GM23338 (cell line): ENCODE results near the gene SCN3B. TPM values are rescaled to one million over a fixed set of nuclear protein-coding genes. Genes with fewer than 3 reads are reported as not detected.

Source experiments
- ATAC-seq: fragments of 200-7000 bp; cut with Tn5 transposase; 3 replicates; pipeline ENCODE4 v1.9.1; 2020
- DNase-seq: peaks from one replicate; pipeline ENCODE4 v3.0.0-alpha.2; 2015; ENCODE audit warnings: low spot score
- H2AFZ ChIP-seq: fragments of 200-600 bp; sonication (generic); 2 replicates; pipeline ENCODE4 v1.8.0; 2016; ENCODE audit warnings: antibody characterized with exemption, mild to moderate bottlenecking, moderate library complexity
- H3F3A ChIP-seq: fragments of 200-600 bp; sonication (generic); replicated peaks from 2 replicates; pipeline ENCODE4 v1.8.0; 2017; ENCODE audit warnings: antibody characterized with exemption, mixed run types, low read depth
- H3K27ac ChIP-seq: fragments of 200-600 bp; sonication (generic); 2 replicates; pipeline ENCODE4 v1.6.1; 2016; ENCODE audit warnings: low read depth
- H3K27me3 ChIP-seq: fragments of 200-600 bp; sonication (generic); 2 replicates; pipeline ENCODE4 v1.8.0; 2016; ENCODE audit warnings: mild to moderate bottlenecking, mixed run types, moderate library complexity; ENCODE audit not compliant: insufficient read depth
- H3K36me3 ChIP-seq: fragments of 200-600 bp; sonication (generic); 2 replicates; pipeline ENCODE4 v1.8.0; 2016; ENCODE audit warnings: mild to moderate bottlenecking; ENCODE audit not compliant: insufficient read depth
- H3K4me1 ChIP-seq: fragments of 200-600 bp; sonication (generic); 2 replicates; pipeline ENCODE4 v1.8.0; 2016; ENCODE audit warnings: mild to moderate bottlenecking, moderate library complexity; ENCODE audit not compliant: insufficient read depth
- H3K4me2 ChIP-seq: fragments of 200-600 bp; sonication (generic); 2 replicates; pipeline ENCODE4 v1.7.1; 2017; ENCODE audit warnings: mixed run types
- H3K4me3 ChIP-seq: fragments of 200-600 bp; sonication (generic); 2 replicates; pipeline ENCODE4 v1.6.1; 2016; ENCODE audit warnings: mixed run types
- H3K79me2 ChIP-seq: fragments of 200-600 bp; sonication (generic); replicated peaks from 2 replicates; pipeline ENCODE4 v1.8.0; 2017; ENCODE audit warnings: mild to moderate bottlenecking; ENCODE audit not compliant: insufficient read depth
- H3K9me2 ChIP-seq: fragments of 200-600 bp; sonication (generic); 2 replicates; pipeline ENCODE4 v1.8.0; 2017; ENCODE audit not compliant: insufficient read depth
- H4K20me1 ChIP-seq: fragments of 200-600 bp; sonication (generic); replicated peaks from 2 replicates; pipeline ENCODE4 v1.8.0; 2017; ENCODE audit warnings: mild to moderate bottlenecking; ENCODE audit not compliant: insufficient read depth
- H3K27ac Mint-ChIP-seq: 2 replicates; pipeline ENCODE4 v1.8.0; 2020; ENCODE audit warnings: inconsistent platforms, mild to moderate bottlenecking, moderate library complexity, mixed read lengths
- H3K27me3 Mint-ChIP-seq: 3 replicates; pipeline ENCODE4 v1.8.0; 2022; ENCODE audit warnings: low read depth, mild to moderate bottlenecking, moderate library complexity, mixed read lengths, inconsistent platforms; ENCODE audit not compliant: insufficient read depth, poor library complexity
- H3K36me3 Mint-ChIP-seq: 3 replicates; pipeline ENCODE4 v1.8.0; 2021; ENCODE audit warnings: low read depth, mild to moderate bottlenecking, inconsistent platforms, moderate library complexity, mixed read lengths
- H3K4me1 Mint-ChIP-seq: 3 replicates; pipeline ENCODE4 v1.8.0; 2020; ENCODE audit warnings: mild to moderate bottlenecking, inconsistent platforms, mixed read lengths
- H3K4me3 Mint-ChIP-seq: 3 replicates; pipeline ENCODE4 v1.8.0; 2021; ENCODE audit warnings: moderate library complexity, mild to moderate bottlenecking, inconsistent platforms, mixed read lengths
- H3K9me3 Mint-ChIP-seq: 3 replicates; pipeline ENCODE4 v1.8.0; 2020; ENCODE audit warnings: moderate library complexity, mild to moderate bottlenecking, inconsistent platforms, mixed read lengths
- CREB1 ChIP-seq: fragments of 250-450 bp; sonication (Bioruptor Pico); IDR thresholded peaks from 2 replicates; pipeline ENCODE4 v1.5.0; 2020; ENCODE audit warnings: low read depth, mild to moderate bottlenecking, moderate library complexity
- CTCF ChIP-seq, 2 experiments: fragments of 200-600 bp in 1 of 2; sonication (generic) in 1 of 2; conservative IDR thresholded peaks; 2 replicates each; pipeline versions ENCODE4 v1.5.1 to v1.6.1; 2016 to 2017; ENCODE audit warnings: antibody characterized with exemption in 2 of 2, low read depth in 2 of 2, mild to moderate bottlenecking in 2 of 2, moderate library complexity in 1 of 2
- ETS1 ChIP-seq: IDR thresholded peaks from 2 replicates; pipeline ENCODE4 v1.6.1; 2016; ENCODE audit warnings: antibody characterized with exemption
- EZH2 ChIP-seq: fragments of 200-600 bp; sonication (generic); IDR thresholded peaks from one replicate; pipeline ENCODE4 v1.8.0; 2017; ENCODE audit warnings: antibody characterized with exemption, mild to moderate bottlenecking, low read depth; ENCODE audit not compliant: unreplicated experiment
- EZH2phosphoT487 ChIP-seq: fragments of 200-600 bp; sonication (generic); IDR thresholded peaks from one replicate; pipeline ENCODE4 v1.8.1; 2018; ENCODE audit warnings: antibody characterized with exemption; ENCODE audit not compliant: unreplicated experiment
- JUNB ChIP-seq: IDR thresholded peaks from one replicate; pipeline ENCODE4 v1.6.1; 2016; ENCODE audit warnings: antibody characterized with exemption; ENCODE audit not compliant: unreplicated experiment
- NANOG ChIP-seq: IDR thresholded peaks from 2 replicates; pipeline ENCODE4 v1.6.1; 2016; ENCODE audit warnings: antibody characterized with exemption, borderline replicate concordance
- REST ChIP-seq: IDR thresholded peaks from one replicate; pipeline ENCODE4 v1.6.1; 2018; ENCODE audit warnings: antibody characterized with exemption; ENCODE audit not compliant: unreplicated experiment
- STAT1 ChIP-seq: IDR thresholded peaks from one replicate; pipeline ENCODE4 v1.6.1; 2016; ENCODE audit warnings: antibody characterized with exemption; ENCODE audit not compliant: unreplicated experiment
- ZNF114 ChIP-seq: fragments of 250-450 bp; sonication (Bioruptor Pico); IDR thresholded peaks from 2 replicates; pipeline ENCODE4 v1.5.0; 2020; ENCODE audit warnings: mild to moderate bottlenecking, moderate library complexity
- ZNF331 ChIP-seq: fragments of 250-450 bp; sonication (Bioruptor Pico); IDR thresholded peaks from 2 replicates; pipeline ENCODE4 v1.5.0; 2020; ENCODE audit warnings: low read depth, mild to moderate bottlenecking, moderate library complexity
- ZNF462 ChIP-seq: fragments of 250-450 bp; sonication (Bioruptor Pico); IDR thresholded peaks from 2 replicates; pipeline ENCODE4 v1.5.0; 2020; ENCODE audit warnings: mild to moderate bottlenecking, moderate library complexity
- polyA plus RNA-seq: library from polyadenylated mRNA; unstranded; fragments of >200 nt; fragmentation: Nextera tagmentation; extraction: Ambion mirVana; gene quantifications from 2 replicates; pipeline ENCODE4 v1.2.1, GENCODE V29; 2016
- total RNA-seq: library from RNA; depleted of rRNA; stranded (reverse); fragments of >200 nt; shearing (Covaris generic); gene quantifications from 2 replicates; pipeline ENCODE4 v1.2.3, GENCODE V29; 2014

SCN3B gene
- total and polyA plus RNA-seq, 2 experiments from 2014 or later: 0.74 to 1.7 TPM

- Mint-ChIP-seq H3K9me3 (no peaks in the 10 kb centered on the region), H3K4me3 (no peak overlapping the region), H3K4me1 (peaks cover 21% of the 10 kb centered on the region), H3K27me3 (no peaks in the 10 kb centered on the region), H3K36me3 (0 out of 3 replicates have a peak, but pooled peaks cover 8% of the 10 kb centered on the region), H3K27ac (no peak overlapping the region)
- ATAC-seq: no peak
- H3K79me2 ChIP-seq: no peaks in the 10 kb centered on the region
- H3K27ac ChIP-seq: no peak overlapping the region
- H3K36me3 ChIP-seq: no peaks in the 10 kb centered on the region
- no peaks in the 10 kb centered on the region for H3K27me3 ChIP-seq
- no peak overlapping the region for H3K4me2 ChIP-seq
- no peaks in the 10 kb centered on the region; the same call in 1 of the 2 replicates for H3K9me2 ChIP-seq
- no peaks in the 10 kb centered on the region; the same call in 1 of the 2 replicates for H4K20me1 ChIP-seq
- no peaks in the 10 kb centered on the region; the same call in 1 of the 2 replicates for H3K4me1 ChIP-seq
- DNase-seq: no peak
- no peak overlapping the region for H2AFZ ChIP-seq
- H3F3A ChIP-seq: no peaks in the 10 kb centered on the region
- TF ChIP-seq EZH2 (no peak), ZNF331 (CRISPR knock-in tag) (no peak), ETS1 (no peak), NANOG (no peak), JUNB (no peak), STAT1 (no peak), CTCF (conservative IDR thresholded peaks at IDR 0.05; ENCODE audit: low read depth in 2 of 2) (no peak), EZH2phosphoT487 (no peak), ZNF114 (CRISPR knock-in tag) (no peak), ZNF462 (CRISPR knock-in tag) (no peak), CREB1 (CRISPR knock-in tag) (no peak), REST (no peak)
- H3K4me3 ChIP-seq: no peak overlapping the region
Observed at GRCh38 chr11:123590296-123590912, 64.0 kb downstream of the SCN3B start.
